Measurements from ENCODE around the gene SCYGR2.

GRCh38 chr2:227602358-227602757, 3.7 kb downstream of the SCYGR2 start:
- TF ChIP-seq, protein P1, sequence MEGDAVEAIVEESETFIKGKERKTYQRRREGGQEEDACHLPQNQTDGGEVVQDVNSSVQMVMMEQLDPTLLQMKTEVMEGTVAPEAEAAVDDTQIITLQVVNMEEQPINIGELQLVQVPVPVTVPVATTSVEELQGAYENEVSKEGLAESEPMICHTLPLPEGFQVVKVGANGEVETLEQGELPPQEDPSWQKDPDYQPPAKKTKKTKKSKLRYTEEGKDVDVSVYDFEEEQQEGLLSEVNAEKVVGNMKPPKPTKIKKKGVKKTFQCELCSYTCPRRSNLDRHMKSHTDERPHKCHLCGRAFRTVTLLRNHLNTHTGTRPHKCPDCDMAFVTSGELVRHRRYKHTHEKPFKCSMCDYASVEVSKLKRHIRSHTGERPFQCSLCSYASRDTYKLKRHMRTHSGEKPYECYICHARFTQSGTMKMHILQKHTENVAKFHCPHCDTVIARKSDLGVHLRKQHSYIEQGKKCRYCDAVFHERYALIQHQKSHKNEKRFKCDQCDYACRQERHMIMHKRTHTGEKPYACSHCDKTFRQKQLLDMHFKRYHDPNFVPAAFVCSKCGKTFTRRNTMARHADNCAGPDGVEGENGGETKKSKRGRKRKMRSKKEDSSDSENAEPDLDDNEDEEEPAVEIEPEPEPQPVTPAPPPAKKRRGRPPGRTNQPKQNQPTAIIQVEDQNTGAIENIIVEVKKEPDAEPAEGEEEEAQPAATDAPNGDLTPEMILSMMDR (conservative IDR thresholded peaks at IDR 0.05; ENCODE audit: low read depth, low read length), result no peak
- no peak for TF ChIP-seq EZH2 (IDR thresholded peaks at IDR 0.05; ENCODE audit: borderline replicate concordance, low read depth, low read length, poor library complexity, severe bottlenecking)

All from A673 (cell line).